Measurements from ENCODE around the gene FRAT2. TPM values are rescaled to one million over a fixed set of nuclear protein-coding genes. Genes with fewer than 3 reads are reported as not detected.

The FRAT2 gene
- total and polyA plus RNA-seq, 2 of the 13 experiments (the other 11 are each of a cell fraction or from before 2014, with no cell fraction given) = 7.2 to 14.1 TPM

DNA sequence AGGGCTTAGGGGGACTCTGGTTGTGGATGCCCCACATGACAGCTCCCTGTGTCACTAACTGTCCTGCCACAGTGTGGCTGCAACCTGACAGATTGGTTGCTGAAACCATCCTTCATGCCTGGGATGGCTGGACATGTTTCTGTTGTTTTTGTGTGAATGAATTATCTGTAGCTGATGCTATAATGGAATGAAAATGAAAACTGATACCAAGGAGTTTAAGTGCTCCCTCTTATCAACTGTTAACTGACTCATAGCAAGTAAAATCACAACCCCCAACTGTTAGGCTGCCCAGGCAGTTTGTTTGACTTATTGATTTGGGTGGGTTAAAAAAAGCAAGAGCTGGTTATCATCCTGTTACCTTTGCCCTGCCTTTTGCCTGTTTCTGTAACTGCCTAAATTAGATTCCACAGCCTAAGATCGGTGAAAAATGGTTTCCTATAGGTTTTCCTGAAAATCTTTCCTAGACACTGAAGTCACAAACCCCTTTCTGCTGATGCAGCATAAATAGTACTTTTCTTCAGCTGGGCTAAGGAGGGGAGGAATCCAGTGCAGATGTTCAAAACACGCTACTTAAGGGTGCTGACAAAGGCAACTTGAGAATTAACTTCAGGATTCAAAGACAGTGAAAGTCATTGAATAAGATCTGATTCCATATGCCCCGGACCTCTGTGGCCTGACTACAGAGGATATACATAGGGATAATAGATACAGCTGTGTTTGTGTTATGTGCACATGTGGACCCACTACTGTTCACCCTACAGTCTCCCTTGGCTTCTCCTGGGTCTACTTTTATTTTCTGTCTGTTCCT, 5.7 kb downstream of the FRAT2 start (continued):
- TF ChIP-seq, protein P1, sequence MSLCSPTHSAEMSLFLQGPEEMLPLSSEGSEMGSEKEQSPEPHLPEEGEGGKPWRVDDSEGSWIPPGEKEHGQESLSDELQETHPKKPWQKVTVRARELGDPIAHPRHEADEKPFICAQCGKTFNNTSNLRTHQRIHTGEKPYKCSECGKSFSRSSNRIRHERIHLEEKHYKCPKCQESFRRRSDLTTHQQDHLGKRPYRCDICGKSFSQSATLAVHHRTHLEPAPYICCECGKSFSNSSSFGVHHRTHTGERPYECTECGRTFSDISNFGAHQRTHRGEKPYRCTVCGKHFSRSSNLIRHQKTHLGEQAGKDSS (CRISPR knock-in tag; IDR thresholded peaks at IDR 0.05; ENCODE audit: borderline replicate concordance, low read depth) = no peak
- TF ChIP-seq PAX8 (CRISPR knock-in tag; IDR thresholded peaks at IDR 0.05; ENCODE audit: borderline replicate concordance) = no peak
- peak; percentile 75; the same call in 1 of the 2 replicates for TF ChIP-seq FOXO1 (CRISPR knock-in tag; IDR thresholded peaks at IDR 0.05)
- no peak for TF ChIP-seq ZNF550 (CRISPR knock-in tag; IDR thresholded peaks at IDR 0.05; ENCODE audit: borderline replicate concordance)
- peak; percentile 82; the same call in 1 of the 2 replicates for TF ChIP-seq ZBTB20 (CRISPR knock-in tag; IDR thresholded peaks at IDR 0.05; ENCODE audit: borderline replicate concordance, low read depth)
- no peak for TF ChIP-seq ZNF672 (CRISPR knock-in tag; IDR thresholded peaks at IDR 0.05)
- TF ChIP-seq TGIF2 (CRISPR knock-in tag; IDR thresholded peaks at IDR 0.05) = 0 out of 2 replicates have a peak, but pooled peaks have one; percentile 69
- TF ChIP-seq ZNF335 (CRISPR knock-in tag; IDR thresholded peaks at IDR 0.05) = no peak
- TF ChIP-seq ZMYM3 (CRISPR knock-in tag; IDR thresholded peaks at IDR 0.05) = peak; percentile 20; the same call in 1 of the 2 replicates
- TF ChIP-seq SALL1 (CRISPR knock-in tag; IDR thresholded peaks at IDR 0.05) = peak; percentile 64; the same call in 1 of the 2 replicates
- TF ChIP-seq ZBTB21 (CRISPR knock-in tag; IDR thresholded peaks at IDR 0.05) = peak; percentile 35; the same call in 1 of the 2 replicates
- TF ChIP-seq ZNF282 (IDR thresholded peaks at IDR 0.05; ENCODE audit: partially characterized antibody) = no peak
- TF ChIP-seq FIP1L1 (IDR thresholded peaks at IDR 0.05; ENCODE audit: borderline replicate concordance, insufficient read depth, low read depth, low read length) = no peak
- TF ChIP-seq GTF2F1 (IDR thresholded peaks at IDR 0.05; ENCODE audit: low read length) = no peak
- peak; percentile 93 for TF ChIP-seq BCL6 (CRISPR knock-in tag; IDR thresholded peaks at IDR 0.05)
- TF ChIP-seq, protein P2, sequence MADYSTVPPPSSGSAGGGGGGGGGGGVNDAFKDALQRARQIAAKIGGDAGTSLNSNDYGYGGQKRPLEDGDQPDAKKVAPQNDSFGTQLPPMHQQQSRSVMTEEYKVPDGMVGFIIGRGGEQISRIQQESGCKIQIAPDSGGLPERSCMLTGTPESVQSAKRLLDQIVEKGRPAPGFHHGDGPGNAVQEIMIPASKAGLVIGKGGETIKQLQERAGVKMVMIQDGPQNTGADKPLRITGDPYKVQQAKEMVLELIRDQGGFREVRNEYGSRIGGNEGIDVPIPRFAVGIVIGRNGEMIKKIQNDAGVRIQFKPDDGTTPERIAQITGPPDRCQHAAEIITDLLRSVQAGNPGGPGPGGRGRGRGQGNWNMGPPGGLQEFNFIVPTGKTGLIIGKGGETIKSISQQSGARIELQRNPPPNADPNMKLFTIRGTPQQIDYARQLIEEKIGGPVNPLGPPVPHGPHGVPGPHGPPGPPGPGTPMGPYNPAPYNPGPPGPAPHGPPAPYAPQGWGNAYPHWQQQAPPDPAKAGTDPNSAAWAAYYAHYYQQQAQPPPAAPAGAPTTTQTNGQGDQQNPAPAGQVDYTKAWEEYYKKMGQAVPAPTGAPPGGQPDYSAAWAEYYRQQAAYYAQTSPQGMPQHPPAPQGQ (CRISPR knock-in tag; IDR thresholded peaks at IDR 0.05; ENCODE audit: borderline replicate concordance) = no peak
- TF ChIP-seq ZNF782 (CRISPR knock-in tag; IDR thresholded peaks at IDR 0.05; ENCODE audit: borderline replicate concordance) = no peak
- TF ChIP-seq ATF2 (CRISPR knock-in tag; IDR thresholded peaks at IDR 0.05) = 0 out of 2 replicates have a peak, but pooled peaks have one; percentile 63
- TF ChIP-seq ZNF343 (CRISPR knock-in tag; IDR thresholded peaks at IDR 0.05) = no peak
- no peak for TF ChIP-seq XBP1 (CRISPR knock-in tag; IDR thresholded peaks at IDR 0.05)
- TF ChIP-seq PLRG1 (conservative IDR thresholded peaks at IDR 0.05) = no peak
- TF ChIP-seq NCOA1 (CRISPR knock-in tag; IDR thresholded peaks at IDR 0.05) = no peak
- TF ChIP-seq KLF6 (CRISPR knock-in tag; IDR thresholded peaks at IDR 0.05) = 0 out of 2 replicates have a peak, but pooled peaks have one; percentile 41
- TF ChIP-seq ARID2 (CRISPR knock-in tag; IDR thresholded peaks at IDR 0.05; ENCODE audit: borderline replicate concordance) = peak; percentile 73; the same call in 1 of the 2 replicates
- TF ChIP-seq SIX1 (CRISPR knock-in tag; IDR thresholded peaks at IDR 0.05; ENCODE audit: borderline replicate concordance) = peak; percentile 95
- TF ChIP-seq ARHGAP35 (CRISPR knock-in tag; IDR thresholded peaks at IDR 0.05; ENCODE audit: borderline replicate concordance) = no peak
- peak; percentile 70; the same call in 1 of the 2 replicates for TF ChIP-seq ZNF124 (CRISPR knock-in tag; IDR thresholded peaks at IDR 0.05)
